Hematopoietic multipotent progenitor cell (in vitro differentiated cells): ENCODE data around the gene MIDN. TPM values are rescaled to one million over a fixed set of nuclear protein-coding genes. Genes with fewer than 3 reads are reported as not detected.

ENCODE experiments used
- DNase-seq, 3 donors: peaks; one replicate each; pipeline ENCODE4 v3.0.0-alpha.2; 2011 to 2015; ENCODE audit warnings: low read depth in 2 of 3, low spot score in 2 of 3
- total RNA-seq: library from RNA; depleted of rRNA; stranded (reverse); fragments of >200 nt; gene quantifications from one replicate; pipeline ENCODE4 v1.2.3, GENCODE V29; 2012

MIDN gene
- total RNA-seq, 1 donor = 64.9 TPM

DNA sequence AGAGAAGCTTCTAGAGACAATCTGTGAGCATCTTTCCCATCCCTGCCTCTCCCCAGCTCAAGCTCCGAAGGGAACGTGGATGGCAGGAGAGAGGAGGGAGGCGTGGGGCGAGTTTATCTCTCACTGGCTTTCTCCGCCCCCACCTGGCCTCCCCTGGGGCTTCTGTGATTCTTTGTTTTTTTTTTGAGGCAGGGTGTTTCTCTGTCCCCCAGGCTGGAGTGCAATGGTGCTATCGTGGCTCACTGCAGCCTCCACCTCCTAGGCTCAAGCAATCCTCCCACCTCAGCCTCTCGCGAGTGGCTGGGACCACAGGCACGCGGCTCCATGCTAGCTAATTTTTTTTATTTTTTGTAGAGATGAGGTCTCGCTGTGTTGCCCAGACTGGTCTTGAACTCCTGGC is 60.3 kb downstream of the MIDN start:
- DNase-seq = no peak

Other genes with a start within 250 kb of the MIDN start
- 0.81 TPM for gene GRIN3B, start 248.2 kb upstream of the MIDN start, total RNA-seq
- gene TMEM259, start 227.5 kb upstream of the MIDN start, total RNA-seq = 148 TPM
- gene RNU6-2, start 227.1 kb upstream of the MIDN start, total RNA-seq = not detected
- 236 TPM for gene CNN2, start 222.0 kb upstream of the MIDN start, total RNA-seq
- 42.5 TPM for gene ABCA7, start 208.5 kb upstream of the MIDN start, total RNA-seq
- 217 TPM for gene ARHGAP45, start 181.4 kb upstream of the MIDN start, total RNA-seq
- gene POLR2E, start 153.2 kb upstream of the MIDN start, total RNA-seq = 107 TPM
- 316 TPM for gene GPX4, start 144.6 kb upstream of the MIDN start, total RNA-seq
- gene SBNO2, start 74.3 kb upstream of the MIDN start, total RNA-seq = 60.3 TPM
- gene STK11, start 42.8 kb upstream of the MIDN start, total RNA-seq = 104 TPM
- gene CBARP, start 10.6 kb upstream of the MIDN start, total RNA-seq = 0.27 TPM
- gene ATP5F1D, start 6.8 kb upstream of the MIDN start, total RNA-seq = 52.2 TPM
- gene CIRBP, start 20.7 kb downstream of the MIDN start, total RNA-seq = 220 TPM
- 30.7 TPM for gene FAM174C, start 26.9 kb downstream of the MIDN start, total RNA-seq
- gene EFNA2, start 37.3 kb downstream of the MIDN start, total RNA-seq = not detected
- gene NDUFS7, start 135.3 kb downstream of the MIDN start, total RNA-seq = 121 TPM
- gene GAMT, start 153.0 kb downstream of the MIDN start, total RNA-seq = 32.0 TPM
- gene DAZAP1, start 159.0 kb downstream of the MIDN start, total RNA-seq = 46.9 TPM
- 2,062 TPM for gene RPS15, start 189.8 kb downstream of the MIDN start, total RNA-seq
- 0.27 TPM for gene APC2, start 201.5 kb downstream of the MIDN start, total RNA-seq
- 37.7 TPM for gene C19orf25, start 230.6 kb downstream of the MIDN start, total RNA-seq
- gene PCSK4, start 241.8 kb downstream of the MIDN start, total RNA-seq = 11.6 TPM
- 3.2 TPM for gene REEP6, start 242.6 kb downstream of the MIDN start, total RNA-seq